Retinal pigment epithelial cell (primary cell): ENCODE measurements around the gene SLC35F1.

Experiments used
- DNase-seq: peaks from one replicate; pipeline ENCODE4 v3.0.0-alpha.2; 2010; ENCODE audit warnings: low read depth
- H3K4me3 ChIP-seq: 2 replicates; pipeline ENCODE4 v1.5.1; 2011; ENCODE audit warnings: mild to moderate bottlenecking, low read length, control low read depth, moderate library complexity
- CTCF ChIP-seq: conservative IDR thresholded peaks from 2 replicates; pipeline ENCODE4 v1.5.1; 2011; ENCODE audit warnings: low read depth, low read length, control low read depth, inconsistent platforms

The SLC35F1 gene

GRCh38 chr6:118240878-118241528 lies 333.9 kb downstream of the SLC35F1 start:
- DNase-seq: no peak
- H3K4me3 ChIP-seq: no peak overlapping the region
- no peak for TF ChIP-seq CTCF

GRCh38 chr6:118246406-118246805 lies 339.3 kb downstream of the SLC35F1 start:
- TF ChIP-seq CTCF: no peak
- no peak overlapping the region for H3K4me3 ChIP-seq
- DNase-seq: no peak

- TF ChIP-seq CTCF: no peak
- no peak overlapping the region for H3K4me3 ChIP-seq
- no peak for DNase-seq
Measured at GRCh38 chr6:118248171-118248570, 341.1 kb downstream of the SLC35F1 start.

- H3K4me3 ChIP-seq: no peak overlapping the region
- DNase-seq: no peak
- no peak for TF ChIP-seq CTCF
Measured at GRCh38 chr6:118249680-118250079, 342.6 kb downstream of the SLC35F1 start.

- no peak for DNase-seq
- TF ChIP-seq CTCF: no peak
- H3K4me3 ChIP-seq: no peak overlapping the region
Measured at GRCh38 chr6:118252474-118252873, 345.4 kb downstream of the SLC35F1 start.

- DNase-seq: no peak
- TF ChIP-seq CTCF: no peak
- H3K4me3 ChIP-seq: no peak overlapping the region
Measured at GRCh38 chr6:118253741-118254140, 346.7 kb downstream of the SLC35F1 start.

GRCh38 chr6:118260833-118261232 lies 353.8 kb downstream of the SLC35F1 start:
- no peak overlapping the region for H3K4me3 ChIP-seq
- no peak for DNase-seq
- TF ChIP-seq CTCF: no peak
